ENCODE results near the gene ATE1.

ATE1 gene

GRCh38 chr10:121783782-121784372 is 144.0 kb downstream of the ATE1 start:
- Histone ChIP-seq H3K36me3 (ENCODE audit: control insufficient read depth in 1 of 2, insufficient read depth in 2 of 2, low read length in 2 of 2) (peaks cover 4 to 14% of the 10 kb centered on the region in 2 donors), H3K4me3 (ENCODE audit: low read depth in 1 of 2, low read length in 2 of 2) (no peak overlapping the region), H3K4me1 (ENCODE audit: control insufficient read depth in 1 of 2, insufficient read depth in 2 of 2, low read length in 2 of 2) (no peaks in the 10 kb centered on the region), H3K27ac (ENCODE audit: low read depth, low read length) (no peak overlapping the region), H3K9me3 (ENCODE audit: control insufficient read depth in 1 of 2, low read length in 2 of 2) (no peaks in the 10 kb centered on the region), H3K9ac (ENCODE audit: low read depth in 1 of 2, low read length in 2 of 2) (no peak overlapping the region), H3K27me3 (ENCODE audit: control insufficient read depth in 1 of 2, insufficient read depth in 2 of 2, low read length in 2 of 2) (no peaks in the 10 kb centered on the region)

- Histone ChIP-seq H3K4me3 (ENCODE audit: low read depth in 1 of 2, low read length in 2 of 2) (no peak overlapping the region), H3K27me3 (ENCODE audit: control insufficient read depth in 1 of 2, insufficient read depth in 2 of 2, low read length in 2 of 2) (no peaks in the 10 kb centered on the region), H3K4me1 (ENCODE audit: control insufficient read depth in 1 of 2, insufficient read depth in 2 of 2, low read length in 2 of 2) (no peaks in the 10 kb centered on the region), H3K27ac (ENCODE audit: low read depth, low read length) (no peak overlapping the region), H3K36me3 (ENCODE audit: control insufficient read depth in 1 of 2, insufficient read depth in 2 of 2, low read length in 2 of 2) (peaks cover 0 to 10% of the 10 kb centered on the region in 2 donors), H3K9me3 (ENCODE audit: control insufficient read depth in 1 of 2, low read length in 2 of 2) (no peaks in the 10 kb centered on the region), H3K9ac (ENCODE audit: low read depth in 1 of 2, low read length in 2 of 2) (no peak overlapping the region)
Measured at GRCh38 chr10:121781101-121781500, 146.7 kb downstream of the ATE1 start.

GRCh38 chr10:121774813-121775212 is 153.0 kb downstream of the ATE1 start:
- H3K4me1 ChIP-seq (ENCODE audit: control insufficient read depth in 1 of 2, insufficient read depth in 2 of 2, low read length in 2 of 2) = no peaks in the 10 kb centered on the region
- H3K27me3 ChIP-seq (ENCODE audit: control insufficient read depth in 1 of 2, insufficient read depth in 2 of 2, low read length in 2 of 2) = no peaks in the 10 kb centered on the region
- H3K4me3 ChIP-seq (ENCODE audit: low read depth in 1 of 2, low read length in 2 of 2) = no peak overlapping the region
- H3K9ac ChIP-seq (ENCODE audit: low read depth in 1 of 2, low read length in 2 of 2) = no peak overlapping the region
- H3K36me3 ChIP-seq (ENCODE audit: control insufficient read depth in 1 of 2, insufficient read depth in 2 of 2, low read length in 2 of 2) = peaks cover 0 to 3% of the 10 kb centered on the region in 2 donors
- no peak overlapping the region for H3K27ac ChIP-seq (ENCODE audit: low read depth, low read length)
- H3K9me3 ChIP-seq (ENCODE audit: control insufficient read depth in 1 of 2, low read length in 2 of 2) = no peaks in the 10 kb centered on the region

GRCh38 chr10:121774404-121774803 is 153.4 kb downstream of the ATE1 start:
- Histone ChIP-seq H3K36me3 (ENCODE audit: control insufficient read depth in 1 of 2, insufficient read depth in 2 of 2, low read length in 2 of 2) (peaks cover 0 to 3% of the 10 kb centered on the region in 2 donors), H3K4me3 (ENCODE audit: low read depth in 1 of 2, low read length in 2 of 2) (no peak overlapping the region), H3K9ac (ENCODE audit: low read depth in 1 of 2, low read length in 2 of 2) (no peak overlapping the region), H3K9me3 (ENCODE audit: control insufficient read depth in 1 of 2, low read length in 2 of 2) (no peaks in the 10 kb centered on the region), H3K27ac (ENCODE audit: low read depth, low read length) (no peak overlapping the region), H3K4me1 (ENCODE audit: control insufficient read depth in 1 of 2, insufficient read depth in 2 of 2, low read length in 2 of 2) (no peaks in the 10 kb centered on the region), H3K27me3 (ENCODE audit: control insufficient read depth in 1 of 2, insufficient read depth in 2 of 2, low read length in 2 of 2) (no peaks in the 10 kb centered on the region)

GRCh38 chr10:121772884-121773283 is 154.9 kb downstream of the ATE1 start:
- H3K9ac ChIP-seq (ENCODE audit: low read depth in 1 of 2, low read length in 2 of 2) = no peak overlapping the region
- H3K4me1 ChIP-seq (ENCODE audit: control insufficient read depth in 1 of 2, insufficient read depth in 2 of 2, low read length in 2 of 2) = no peaks in the 10 kb centered on the region
- no peak overlapping the region for H3K27ac ChIP-seq (ENCODE audit: low read depth, low read length)
- H3K36me3 ChIP-seq (ENCODE audit: control insufficient read depth in 1 of 2, insufficient read depth in 2 of 2, low read length in 2 of 2) = peaks cover 0 to 3% of the 10 kb centered on the region in 2 donors
- no peaks in the 10 kb centered on the region for H3K9me3 ChIP-seq (ENCODE audit: control insufficient read depth in 1 of 2, low read length in 2 of 2)
- no peak overlapping the region for H3K4me3 ChIP-seq (ENCODE audit: low read depth in 1 of 2, low read length in 2 of 2)
- H3K27me3 ChIP-seq (ENCODE audit: control insufficient read depth in 1 of 2, insufficient read depth in 2 of 2, low read length in 2 of 2) = no peaks in the 10 kb centered on the region

GRCh38 chr10:121772406-121772805 is 155.4 kb downstream of the ATE1 start:
- Histone ChIP-seq H3K27me3 (ENCODE audit: control insufficient read depth in 1 of 2, insufficient read depth in 2 of 2, low read length in 2 of 2) (no peaks in the 10 kb centered on the region), H3K27ac (ENCODE audit: low read depth, low read length) (no peak overlapping the region), H3K4me1 (ENCODE audit: control insufficient read depth in 1 of 2, insufficient read depth in 2 of 2, low read length in 2 of 2) (no peaks in the 10 kb centered on the region), H3K4me3 (ENCODE audit: low read depth in 1 of 2, low read length in 2 of 2) (no peak overlapping the region), H3K9ac (ENCODE audit: low read depth in 1 of 2, low read length in 2 of 2) (no peak overlapping the region), H3K9me3 (ENCODE audit: control insufficient read depth in 1 of 2, low read length in 2 of 2) (peaks cover 4% of the 10 kb centered on the region in 2 donors), H3K36me3 (ENCODE audit: control insufficient read depth in 1 of 2, insufficient read depth in 2 of 2, low read length in 2 of 2) (peaks cover 2 to 3% of the 10 kb centered on the region in 2 donors)

GRCh38 chr10:121771966-121772365 is 155.9 kb downstream of the ATE1 start:
- Histone ChIP-seq H3K9me3 (ENCODE audit: control insufficient read depth in 1 of 2, low read length in 2 of 2) (peaks cover 7 to 8% of the 10 kb centered on the region in 2 donors), H3K9ac (ENCODE audit: low read depth in 1 of 2, low read length in 2 of 2) (no peak overlapping the region), H3K4me3 (ENCODE audit: low read depth in 1 of 2, low read length in 2 of 2) (no peak overlapping the region), H3K4me1 (ENCODE audit: control insufficient read depth in 1 of 2, insufficient read depth in 2 of 2, low read length in 2 of 2) (no peaks in the 10 kb centered on the region), H3K36me3 (ENCODE audit: control insufficient read depth in 1 of 2, insufficient read depth in 2 of 2, low read length in 2 of 2) (peaks cover 2 to 3% of the 10 kb centered on the region in 2 donors), H3K27me3 (ENCODE audit: control insufficient read depth in 1 of 2, insufficient read depth in 2 of 2, low read length in 2 of 2) (no peaks in the 10 kb centered on the region), H3K27ac (ENCODE audit: low read depth, low read length) (no peak overlapping the region)

- Histone ChIP-seq H3K9ac (ENCODE audit: low read depth in 1 of 2, low read length in 2 of 2) (no peak overlapping the region), H3K27ac (ENCODE audit: low read depth, low read length) (no peak overlapping the region), H3K9me3 (ENCODE audit: control insufficient read depth in 1 of 2, low read length in 2 of 2) (peaks cover 7 to 10% of the 10 kb centered on the region in 2 donors), H3K4me1 (ENCODE audit: control insufficient read depth in 1 of 2, insufficient read depth in 2 of 2, low read length in 2 of 2) (no peaks in the 10 kb centered on the region), H3K27me3 (ENCODE audit: control insufficient read depth in 1 of 2, insufficient read depth in 2 of 2, low read length in 2 of 2) (no peaks in the 10 kb centered on the region), H3K36me3 (ENCODE audit: control insufficient read depth in 1 of 2, insufficient read depth in 2 of 2, low read length in 2 of 2) (peaks cover 2 to 10% of the 10 kb centered on the region in 2 donors), H3K4me3 (ENCODE audit: low read depth in 1 of 2, low read length in 2 of 2) (no peak overlapping the region)
Measured at GRCh38 chr10:121766426-121766825, 161.4 kb downstream of the ATE1 start.

- H3K27ac ChIP-seq (ENCODE audit: low read depth, low read length) = no peak overlapping the region
- H3K9me3 ChIP-seq (ENCODE audit: control insufficient read depth in 1 of 2, low read length in 2 of 2) = peaks cover 12 to 13% of the 10 kb centered on the region in 2 donors
- no peak overlapping the region for H3K4me3 ChIP-seq (ENCODE audit: low read depth in 1 of 2, low read length in 2 of 2)
- no peak overlapping the region for H3K9ac ChIP-seq (ENCODE audit: low read depth in 1 of 2, low read length in 2 of 2)
- H3K36me3 ChIP-seq (ENCODE audit: control insufficient read depth in 1 of 2, insufficient read depth in 2 of 2, low read length in 2 of 2) = peaks cover 8 to 15% of the 10 kb centered on the region in 2 donors
- no peaks in the 10 kb centered on the region for H3K27me3 ChIP-seq (ENCODE audit: control insufficient read depth in 1 of 2, insufficient read depth in 2 of 2, low read length in 2 of 2)
- no peaks in the 10 kb centered on the region for H3K4me1 ChIP-seq (ENCODE audit: control insufficient read depth in 1 of 2, insufficient read depth in 2 of 2, low read length in 2 of 2)
Measured at GRCh38 chr10:121765204-121765603, 162.6 kb downstream of the ATE1 start.

- Histone ChIP-seq H3K27me3 (ENCODE audit: control insufficient read depth in 1 of 2, insufficient read depth in 2 of 2, low read length in 2 of 2) (no peaks in the 10 kb centered on the region), H3K4me1 (ENCODE audit: control insufficient read depth in 1 of 2, insufficient read depth in 2 of 2, low read length in 2 of 2) (no peaks in the 10 kb centered on the region), H3K4me3 (ENCODE audit: low read depth in 1 of 2, low read length in 2 of 2) (no peak overlapping the region), H3K27ac (ENCODE audit: low read depth, low read length) (no peak overlapping the region), H3K9ac (ENCODE audit: low read depth in 1 of 2, low read length in 2 of 2) (no peak overlapping the region), H3K36me3 (ENCODE audit: control insufficient read depth in 1 of 2, insufficient read depth in 2 of 2, low read length in 2 of 2) (peaks cover 12 to 20% of the 10 kb centered on the region in 2 donors), H3K9me3 (ENCODE audit: control insufficient read depth in 1 of 2, low read length in 2 of 2) (peaks cover 18 to 19% of the 10 kb centered on the region in 2 donors)
Measured at GRCh38 chr10:121764233-121764942, 163.4 kb downstream of the ATE1 start.

All from duodenal mucosa (tissue), 2 donors.